ENCODE measurements around the gene RNF41. TPM values are rescaled to one million over a fixed set of nuclear protein-coding genes. Genes with fewer than 3 reads are reported as not detected.

RNF41 gene
- total and polyA plus RNA-seq, 2 of the 13 experiments (the other 11 are each of a cell fraction or from before 2014, with no cell fraction given), result 27.1 to 39.4 TPM

- no peak for TF ChIP-seq FOXP4 (CRISPR knock-in tag; IDR thresholded peaks at IDR 0.05)
- peak; percentile 52 for TF ChIP-seq SAP130 (CRISPR knock-in tag; IDR thresholded peaks at IDR 0.05; ENCODE audit: low read depth)
- TF ChIP-seq, protein P1, sequence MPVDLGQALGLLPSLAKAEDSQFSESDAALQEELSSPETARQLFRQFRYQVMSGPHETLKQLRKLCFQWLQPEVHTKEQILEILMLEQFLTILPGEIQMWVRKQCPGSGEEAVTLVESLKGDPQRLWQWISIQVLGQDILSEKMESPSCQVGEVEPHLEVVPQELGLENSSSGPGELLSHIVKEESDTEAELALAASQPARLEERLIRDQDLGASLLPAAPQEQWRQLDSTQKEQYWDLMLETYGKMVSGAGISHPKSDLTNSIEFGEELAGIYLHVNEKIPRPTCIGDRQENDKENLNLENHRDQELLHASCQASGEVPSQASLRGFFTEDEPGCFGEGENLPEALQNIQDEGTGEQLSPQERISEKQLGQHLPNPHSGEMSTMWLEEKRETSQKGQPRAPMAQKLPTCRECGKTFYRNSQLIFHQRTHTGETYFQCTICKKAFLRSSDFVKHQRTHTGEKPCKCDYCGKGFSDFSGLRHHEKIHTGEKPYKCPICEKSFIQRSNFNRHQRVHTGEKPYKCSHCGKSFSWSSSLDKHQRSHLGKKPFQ (CRISPR knock-in tag; IDR thresholded peaks at IDR 0.05; ENCODE audit: insufficient replicate concordance), result peak; percentile 53
- TF ChIP-seq ZNF292 (CRISPR knock-in tag; IDR thresholded peaks at IDR 0.05; ENCODE audit: borderline replicate concordance, low read depth), result no peak
- TF ChIP-seq ZNF234 (CRISPR knock-in tag; conservative IDR thresholded peaks at IDR 0.05), result no peak
- no peak for TF ChIP-seq NFE2L2 (IDR thresholded peaks at IDR 0.05; ENCODE audit: low read length)
- TF ChIP-seq ZNF713 (CRISPR knock-in tag; IDR thresholded peaks at IDR 0.05), result no peak
- TF ChIP-seq TFDP1 (CRISPR knock-in tag; IDR thresholded peaks at IDR 0.05; ENCODE audit: borderline replicate concordance), result no peak; the same call in 1 of the 2 replicates
- TF ChIP-seq LBX2 (CRISPR knock-in tag; IDR thresholded peaks at IDR 0.05; ENCODE audit: borderline replicate concordance), result no peak
- TF ChIP-seq SKI (IDR thresholded peaks at IDR 0.05; ENCODE audit: partially characterized antibody), result peak; percentile 57
- peak; percentile 59; the same call in 1 of the 2 replicates for TF ChIP-seq ZMYM3 (CRISPR knock-in tag; IDR thresholded peaks at IDR 0.05)
- TF ChIP-seq ZNF543 (CRISPR knock-in tag; IDR thresholded peaks at IDR 0.05), result peak; percentile 2; the same call in 1 of the 2 replicates
- TF ChIP-seq ZNF546 (CRISPR knock-in tag; conservative IDR thresholded peaks at IDR 0.05), result no peak
- TF ChIP-seq ZNF253 (CRISPR knock-in tag; IDR thresholded peaks at IDR 0.05; ENCODE audit: borderline replicate concordance), result no peak
- peak; percentile 35; the same call in 1 of the 2 replicates for TF ChIP-seq MED1 (CRISPR knock-in tag; IDR thresholded peaks at IDR 0.05)
- TF ChIP-seq THAP7 (CRISPR knock-in tag; IDR thresholded peaks at IDR 0.05), result no peak
- TF ChIP-seq ZNF589 (CRISPR knock-in tag; conservative IDR thresholded peaks at IDR 0.05), result no peak
- 0 out of 2 replicates have a peak, but pooled peaks have one; percentile 6 for TF ChIP-seq ZNF275 (CRISPR knock-in tag; IDR thresholded peaks at IDR 0.05; ENCODE audit: borderline replicate concordance)
- TF ChIP-seq SOX13 (IDR thresholded peaks at IDR 0.05), result no peak
- 0 out of 4 replicates have a peak, but pooled peaks of 1 of the 2 experiments have one; percentile 8 for TF ChIP-seq SOX13 (CRISPR knock-in tag; conservative IDR thresholded peaks at IDR 0.05 in 1 of 2, IDR thresholded peaks at IDR 0.05 in 1 of 2)
- no peak for TF ChIP-seq TBP (CRISPR knock-in tag; IDR thresholded peaks at IDR 0.05)
- TF ChIP-seq ZNF430 (CRISPR knock-in tag; IDR thresholded peaks at IDR 0.05), result peak; percentile 71; the same call in 1 of the 2 replicates
Observed at GRCh38 chr12:56189099-56189917, 32.4 kb downstream of the RNF41 start, which contains the start of gene SMARCC2 (continued).

All from HepG2 (cell line).